Kasumi-1 (cell line): ENCODE data around the gene MICAL1.

Experiments
- DNase-seq, 2 experiments: peaks; one replicate each; lab custom pipeline; 2025; lab: John Stamatoyannopoulos, UW

The MICAL1 gene

DNA sequence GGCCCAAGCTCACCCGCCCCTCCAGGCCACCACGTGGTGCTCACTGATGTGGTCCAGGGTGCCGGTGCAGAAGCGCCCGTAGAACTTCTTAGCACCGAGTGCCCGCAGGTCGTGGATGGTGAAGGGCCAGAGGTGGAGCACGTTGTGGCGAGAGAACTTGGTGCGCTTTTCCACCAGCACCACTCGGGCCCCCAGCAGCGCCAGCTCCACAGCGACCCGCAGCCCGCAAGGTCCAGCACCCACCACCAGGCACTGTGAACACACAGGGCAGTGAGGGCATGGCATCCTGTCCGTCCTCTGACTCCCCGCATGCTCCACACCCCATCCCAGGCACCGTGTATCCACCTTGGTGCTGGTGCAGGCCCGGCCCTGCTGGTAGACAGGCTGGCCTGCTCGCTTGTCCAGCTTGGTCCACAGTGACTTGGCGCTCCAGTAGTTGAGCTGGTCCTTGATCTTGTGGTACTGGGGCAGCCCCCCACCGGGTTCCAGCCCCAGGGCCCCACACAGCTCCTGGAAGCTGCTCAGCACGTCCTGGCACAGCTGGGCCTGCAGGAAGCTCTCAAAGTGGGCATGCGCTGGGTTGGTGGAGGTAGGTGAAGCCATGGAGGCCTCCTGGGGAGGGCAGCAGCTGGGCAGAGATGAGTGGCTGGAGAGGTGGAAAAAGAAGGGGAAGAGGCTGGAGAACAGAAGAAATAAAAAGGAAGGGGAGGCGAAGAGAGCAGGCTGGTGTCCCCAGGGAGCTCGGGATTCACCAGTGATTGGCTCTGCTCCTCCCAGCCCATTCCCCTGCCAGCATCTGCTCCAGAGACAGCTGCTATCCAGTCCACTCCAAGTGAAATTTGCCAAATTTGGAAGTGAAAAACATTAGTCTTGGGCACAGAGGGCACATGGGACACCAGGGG, 1.7 kb downstream of the MICAL1 start:
- no peak for DNase-seq

- no peak for DNase-seq
These were observed 2.4 kb downstream of the MICAL1 start for GRCh38 chr6:109453156-109453555.

DNA sequence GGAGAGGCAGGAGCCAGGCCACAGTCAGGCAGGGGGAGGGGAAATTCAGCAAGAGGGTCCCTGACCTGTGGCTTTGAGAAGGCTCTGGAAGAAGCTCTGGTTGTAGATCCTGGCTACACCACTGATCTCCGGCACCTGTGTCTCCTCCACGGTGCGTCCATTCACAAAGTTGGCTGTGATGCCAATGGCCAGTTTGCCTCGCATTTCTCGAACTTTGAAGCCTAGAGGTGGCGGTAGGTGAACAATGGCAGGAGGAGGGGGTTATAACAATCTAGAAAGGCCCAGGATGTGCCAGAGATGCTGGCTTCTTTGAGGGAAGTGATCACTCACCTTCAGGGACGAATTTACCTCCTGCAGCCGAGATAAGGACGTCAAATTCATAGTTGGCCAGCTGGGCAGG, 3.4 kb downstream of the MICAL1 start:
- DNase-seq: no peak

- no peak for DNase-seq
These were observed 4.2 kb downstream of the MICAL1 start for GRCh38 chr6:109451376-109451775.

- DNase-seq: no peak
These were observed 4.8 kb downstream of the MICAL1 start for GRCh38 chr6:109450801-109451200.

- DNase-seq: no peak
These were observed 5.5 kb downstream of the MICAL1 start for GRCh38 chr6:109449795-109450673.

DNA sequence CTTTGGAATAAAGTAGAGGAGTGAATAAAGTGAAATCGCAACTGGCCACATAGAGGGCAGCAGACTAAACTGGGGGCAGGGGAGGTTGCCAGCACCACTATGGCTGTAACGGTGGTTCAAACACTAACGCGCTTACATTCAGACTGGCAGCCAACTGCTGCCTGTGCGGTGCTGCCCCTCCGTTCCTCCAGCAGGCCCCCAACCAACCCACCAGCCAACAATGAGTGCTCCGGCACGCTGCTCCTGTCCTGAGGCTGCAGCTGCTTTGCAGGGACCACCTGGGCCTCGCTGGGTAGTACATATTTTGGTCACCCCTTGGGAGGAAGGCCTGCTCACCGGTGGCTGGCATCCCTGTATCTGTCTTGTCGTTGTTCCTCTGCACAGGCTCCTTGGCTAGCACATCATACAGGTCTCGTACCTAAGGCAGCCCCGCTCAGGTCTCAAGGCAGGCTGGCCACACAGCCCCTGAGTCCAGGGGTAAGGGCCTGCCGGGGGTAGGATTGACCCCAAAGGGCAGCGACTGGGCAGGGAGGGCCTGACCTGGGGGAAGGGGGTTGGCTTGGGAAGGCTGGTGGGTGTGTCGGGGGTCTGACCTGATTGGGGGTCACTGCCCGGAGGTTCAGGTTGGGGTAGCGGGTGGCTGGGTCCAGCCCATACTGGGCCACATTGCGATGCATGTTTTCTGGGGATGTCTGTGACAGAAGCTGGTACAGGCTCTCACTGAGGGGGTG, 6.3 kb downstream of the MICAL1 start:
- DNase-seq: no peak

DNA sequence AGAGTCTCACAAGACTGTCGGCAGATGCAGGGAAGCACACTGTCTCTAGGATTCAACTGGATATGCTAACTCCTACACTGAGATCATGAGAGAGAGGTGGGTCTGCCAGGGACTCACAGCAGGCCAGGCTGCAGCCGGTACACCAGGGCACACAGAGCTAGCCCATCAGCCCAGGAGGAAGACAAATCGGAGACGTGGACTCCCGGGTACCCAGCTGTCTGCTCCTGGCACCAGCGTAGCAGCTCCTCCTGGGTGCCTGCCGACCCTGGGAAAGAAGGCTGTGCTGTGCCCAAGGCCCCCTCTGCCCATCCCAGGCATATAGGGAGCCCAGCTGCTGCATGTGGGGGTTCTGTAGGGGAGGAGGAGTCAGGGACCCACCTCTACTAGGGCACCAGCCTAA, 7.0 kb downstream of the MICAL1 start:
- DNase-seq: no peak

DNA sequence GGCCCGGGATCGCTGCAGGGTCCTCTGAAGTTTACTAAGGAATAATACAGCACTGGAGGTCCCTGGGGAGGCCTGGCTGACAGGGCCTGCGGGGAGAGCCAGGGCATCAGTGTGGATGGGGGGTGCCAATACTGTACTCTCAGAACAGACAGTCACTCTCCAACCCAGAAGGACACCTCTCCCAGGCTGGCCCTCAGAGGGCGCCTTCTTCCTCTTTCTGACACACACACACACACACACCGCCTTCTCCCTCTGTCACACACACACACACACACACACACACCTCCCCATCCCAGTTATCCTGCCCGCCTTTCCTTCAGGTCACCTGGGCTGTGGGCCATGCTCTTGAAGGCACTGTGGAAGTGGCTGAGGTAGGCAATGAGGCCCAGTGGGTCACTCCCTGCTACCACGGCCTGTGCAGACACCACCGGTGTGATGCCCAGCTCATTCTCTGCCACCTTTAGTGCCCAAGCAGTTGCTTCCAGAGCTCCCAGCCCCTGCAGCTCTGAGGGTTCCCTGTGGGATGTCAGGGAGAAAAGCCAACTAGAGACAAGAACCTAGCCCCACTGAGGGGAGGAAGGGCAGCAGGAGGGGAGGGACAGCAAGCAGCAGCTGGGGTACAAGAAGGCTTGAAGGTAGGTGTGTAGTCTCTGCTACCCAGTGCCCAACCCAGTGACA, 7.6 kb downstream of the MICAL1 start:
- DNase-seq: peak; percentile 41 to 47

DNA sequence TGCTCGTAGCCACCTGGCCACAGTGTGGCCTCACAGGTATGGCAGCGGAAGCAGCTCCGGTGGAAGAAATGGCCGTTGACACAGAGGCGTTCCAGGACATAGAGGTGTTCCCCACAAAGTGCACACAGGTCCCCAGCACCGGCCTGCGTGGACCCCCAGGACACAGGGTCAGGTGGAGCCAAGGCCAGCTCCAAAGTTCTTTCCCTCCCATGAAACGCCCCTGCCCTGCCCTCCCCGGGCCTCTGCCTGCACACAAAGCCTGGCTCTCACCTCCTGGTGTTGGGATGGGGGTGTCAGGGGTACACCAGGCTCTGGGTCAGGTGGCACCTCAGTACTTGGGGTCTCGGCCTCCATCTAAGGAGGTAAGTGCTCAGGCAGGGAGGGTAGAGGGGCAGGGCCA, 8.5 kb downstream of the MICAL1 start:
- DNase-seq: no peak

DNA sequence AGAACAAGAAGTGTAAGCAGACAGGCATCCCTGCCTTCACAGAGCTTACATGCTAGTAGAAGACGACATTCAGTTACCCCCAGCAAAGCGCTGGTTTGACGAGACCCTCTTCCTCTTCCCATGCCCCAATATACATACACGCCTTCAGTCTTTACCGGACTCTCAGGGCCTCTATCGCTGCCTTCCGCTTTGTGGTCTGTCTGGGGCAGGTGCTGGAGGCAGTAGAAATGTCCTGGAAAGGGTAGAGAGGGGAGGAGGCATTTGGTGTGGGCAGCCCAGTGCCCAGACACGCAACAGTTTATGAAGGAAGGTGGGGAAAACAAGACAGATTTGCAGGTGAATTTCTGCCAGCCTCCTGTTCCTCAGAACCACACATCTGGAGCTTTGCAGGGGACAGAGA, 9.0 kb downstream of the MICAL1 start:
- DNase-seq: no peak

DNA sequence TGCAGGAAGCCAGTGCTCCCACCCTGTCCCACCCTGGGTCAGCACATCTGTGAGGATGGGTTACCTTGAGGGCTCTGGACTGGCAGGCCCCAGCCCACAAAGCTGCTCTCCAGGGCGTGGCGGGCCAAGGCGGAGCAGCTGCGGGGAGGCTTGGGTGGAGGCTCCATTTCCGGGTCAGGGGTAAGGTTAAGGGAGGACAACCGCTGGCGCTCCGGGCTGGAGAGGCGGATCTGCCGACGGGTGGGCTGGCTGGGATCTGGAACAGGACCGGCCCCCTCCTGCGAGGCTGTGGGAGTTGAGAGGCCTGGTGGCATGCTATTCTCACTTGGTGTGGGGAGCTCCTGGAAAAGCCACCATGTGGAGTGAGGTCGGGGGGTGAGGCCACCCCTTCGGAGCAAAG, 9.5 kb downstream of the MICAL1 start:
- no peak for DNase-seq

DNA sequence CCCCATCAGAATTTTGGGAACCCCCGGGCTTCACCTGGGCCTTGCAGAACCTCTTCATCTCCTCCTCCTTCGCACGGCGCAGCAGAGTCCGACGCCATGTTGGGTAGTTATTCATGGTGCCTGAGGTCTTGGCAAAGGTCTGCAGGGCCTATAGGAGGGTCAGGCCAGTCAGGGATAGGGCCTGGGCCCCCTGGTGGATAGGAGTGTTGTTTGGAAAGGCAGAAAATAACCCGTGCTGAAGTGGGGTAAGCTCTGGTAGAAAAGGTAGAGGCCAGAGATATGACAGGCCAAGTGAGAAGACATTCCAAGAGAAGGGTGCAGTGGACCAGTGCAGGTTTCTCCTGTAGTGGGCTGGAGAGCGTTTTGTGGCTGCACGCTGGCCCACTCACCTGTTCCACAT, 10.2 kb downstream of the MICAL1 start:
- peak in 1 of 2 experiments; percentile 9 for DNase-seq

- no peak for DNase-seq
These were observed 12.1 kb downstream of the MICAL1 start for GRCh38 chr6:109443425-109443950.

DNA sequence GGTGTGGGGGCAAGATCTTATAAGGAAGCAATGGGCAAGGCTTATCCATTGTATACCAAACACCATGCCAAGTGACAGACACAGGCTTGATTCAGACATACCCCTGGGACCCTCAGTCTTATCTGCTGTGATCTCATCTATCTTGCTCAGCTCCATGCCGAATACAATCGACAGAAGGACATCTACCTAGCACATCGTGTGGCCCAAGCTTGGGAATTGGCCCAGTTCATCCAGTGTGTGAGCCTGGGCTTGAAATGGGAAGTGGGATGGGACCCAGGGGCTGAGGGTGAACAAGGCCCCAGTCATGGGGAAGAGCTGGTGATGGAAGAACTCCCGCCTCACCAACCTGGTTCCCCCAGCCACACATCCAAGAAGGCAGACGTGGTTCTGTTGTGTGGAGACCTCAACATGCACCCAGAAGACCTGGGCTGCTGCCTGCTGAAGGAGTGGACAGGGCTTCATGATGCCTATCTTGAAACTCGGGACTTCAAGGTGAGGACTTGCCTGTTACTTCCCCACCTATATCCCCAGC, 13.1 kb downstream of the MICAL1 start:
- DNase-seq: no peak

- DNase-seq: peak in 1 of 2 experiments; percentile 19
These were observed 14.3 kb downstream of the MICAL1 start for GRCh38 chr6:109441069-109441816.

DNA sequence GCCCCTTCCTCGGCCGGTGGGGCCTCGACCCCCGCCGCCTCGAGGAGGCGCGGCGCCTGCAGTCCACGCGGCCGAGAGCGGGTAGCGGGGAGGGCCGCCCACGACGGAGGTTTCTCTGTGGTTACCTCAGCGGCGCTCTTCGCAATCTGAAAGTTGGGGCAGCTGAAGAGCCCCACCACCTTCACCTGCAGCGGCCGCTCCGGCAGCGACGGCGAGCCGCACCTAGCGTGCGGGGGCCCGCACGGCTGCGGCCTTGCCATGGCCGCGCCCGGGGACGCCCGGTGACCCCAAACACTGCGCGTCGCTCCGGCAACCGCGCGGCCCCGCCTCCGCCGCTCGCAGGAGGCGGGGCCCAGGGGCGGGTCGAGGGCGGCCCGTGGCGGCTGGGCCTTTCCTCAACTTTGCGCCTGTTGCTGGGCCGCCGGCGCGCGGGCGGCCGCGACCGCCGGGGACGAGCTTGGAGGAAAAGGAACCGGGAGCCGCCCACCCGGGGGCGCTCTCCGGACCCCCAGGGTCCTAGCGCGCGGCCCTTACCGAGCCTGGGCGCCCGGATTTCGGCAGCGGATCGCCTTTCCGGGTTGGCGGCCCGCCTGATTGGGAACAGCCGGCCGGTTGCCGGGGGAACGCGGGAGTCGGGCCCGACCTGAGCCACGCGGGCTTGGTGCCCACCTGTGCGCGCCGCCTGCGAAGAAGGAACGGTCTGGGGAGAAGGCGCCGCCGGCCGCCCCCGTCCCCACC, 15.1 kb downstream of the MICAL1 start, which contains the start of the genes PPIL6 and SMPD2:
TSS of gene PPIL6 (minus strand) at position 298 of the 738 bp plus-strand sequence. CDS start at position 260, 38 bp downstream.
TSS of gene SMPD2 (plus strand) at position 394 of the 738 bp plus-strand sequence. CDS start 398 bp downstream, outside the sequence.
- DNase-seq: peak; percentile 58 to 59

- DNase-seq: no peak
These were observed 19.5 kb downstream of the MICAL1 start for GRCh38 chr6:109436041-109436440.

DNA sequence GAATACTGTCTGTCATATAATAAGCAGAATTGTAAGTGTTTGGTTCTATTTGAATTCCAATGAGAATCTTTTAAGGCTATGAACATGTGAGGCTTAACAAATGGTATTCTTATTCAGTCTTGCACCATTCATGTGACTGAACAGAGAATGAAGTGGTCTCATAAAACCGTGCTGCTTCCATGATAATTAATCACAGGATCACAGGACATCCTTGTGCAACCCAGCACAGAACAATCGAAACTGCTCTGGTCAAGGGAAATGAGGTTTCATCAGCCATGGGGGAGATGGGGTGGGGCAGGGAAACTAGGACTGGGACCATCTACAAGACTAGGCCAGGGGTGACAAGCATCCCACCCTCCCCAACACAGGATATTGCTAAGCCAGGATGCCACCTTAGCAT, 21.1 kb downstream of the MICAL1 start:
- DNase-seq: no peak
